DMS114 treated with DMSO at 0.1 percent for 48 hours (cell line): ENCODE results near the gene HMCN2.
"Not testable (repeated sequence)": the region's sequence is repeated elsewhere in the genome, so short reads cannot be mapped to it uniquely, and the experiment has no call there.

Experiments used
- DNase-seq: peaks from one replicate; lab custom pipeline; 2025; ENCODE audit not compliant: unreplicated experiment; lab: John Stamatoyannopoulos, UW

HMCN2 gene

DNA sequence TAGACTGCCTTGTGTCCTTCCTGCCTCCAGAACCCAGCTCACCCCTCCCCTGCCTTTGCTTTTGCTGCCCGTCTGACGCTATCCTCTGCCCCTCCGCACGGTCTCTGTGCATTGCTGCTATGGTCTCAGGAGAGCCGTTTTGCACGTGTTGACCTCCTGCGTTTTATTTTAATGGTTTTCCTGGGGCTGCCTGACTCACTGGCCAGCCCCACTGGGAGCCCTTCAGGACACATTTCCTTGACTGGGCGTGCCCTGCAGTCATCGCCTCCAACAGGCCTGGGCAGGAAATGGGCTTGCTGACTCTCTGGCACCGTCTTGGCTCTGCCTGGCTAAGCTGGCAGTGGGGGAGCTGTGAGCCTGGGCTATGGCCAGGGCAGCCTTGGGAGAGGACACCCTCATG, 161.3 kb downstream of the HMCN2 start:
- no peak for DNase-seq

DNA sequence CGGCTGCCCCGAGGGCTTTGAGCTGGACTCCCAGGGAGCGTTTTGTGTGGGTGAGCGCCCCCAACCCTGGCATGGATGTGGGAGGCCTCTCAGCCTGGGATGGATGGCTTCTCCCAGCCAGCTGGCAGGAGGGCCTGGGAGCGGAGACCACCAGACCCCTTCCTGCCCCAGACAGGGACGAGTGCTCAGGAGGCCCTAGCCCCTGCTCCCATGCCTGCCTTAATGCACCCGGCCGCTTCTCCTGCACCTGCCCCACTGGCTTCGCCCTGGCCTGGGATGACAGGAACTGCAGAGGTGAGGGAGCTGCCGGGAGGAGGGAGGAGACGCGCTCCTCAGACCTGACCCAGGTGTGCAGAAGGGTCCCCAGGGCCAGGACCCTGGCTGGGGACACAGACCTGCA, 161.8 kb downstream of the HMCN2 start:
- no peak for DNase-seq

DNA sequence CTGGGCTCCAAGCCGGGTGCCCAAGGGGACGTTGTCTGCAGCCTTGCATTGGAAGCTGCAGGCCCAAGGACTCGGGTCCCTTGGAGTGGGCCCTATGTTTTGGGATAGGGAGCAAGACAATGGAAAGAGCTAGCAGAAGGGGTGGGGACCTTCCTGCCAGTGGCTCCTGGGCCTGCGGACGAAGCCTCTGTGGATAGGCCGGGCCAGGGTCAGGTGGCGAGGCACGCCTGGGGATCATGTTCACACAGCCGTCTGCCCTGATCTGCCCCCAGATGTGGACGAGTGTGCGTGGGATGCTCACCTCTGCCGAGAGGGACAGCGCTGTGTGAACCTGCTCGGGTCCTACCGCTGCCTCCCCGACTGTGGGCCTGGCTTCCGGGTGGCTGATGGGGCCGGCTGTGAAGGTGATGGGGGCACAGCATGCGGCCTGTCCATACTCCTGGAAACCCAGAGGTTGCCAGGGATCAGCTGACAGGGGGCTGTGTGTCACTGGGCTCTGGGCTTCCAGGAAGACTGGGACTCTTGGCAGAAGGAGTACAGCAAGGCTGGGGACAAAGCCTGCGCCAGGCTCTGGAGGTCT, 162.6 kb downstream of the HMCN2 start:
- no peak for DNase-seq

DNA sequence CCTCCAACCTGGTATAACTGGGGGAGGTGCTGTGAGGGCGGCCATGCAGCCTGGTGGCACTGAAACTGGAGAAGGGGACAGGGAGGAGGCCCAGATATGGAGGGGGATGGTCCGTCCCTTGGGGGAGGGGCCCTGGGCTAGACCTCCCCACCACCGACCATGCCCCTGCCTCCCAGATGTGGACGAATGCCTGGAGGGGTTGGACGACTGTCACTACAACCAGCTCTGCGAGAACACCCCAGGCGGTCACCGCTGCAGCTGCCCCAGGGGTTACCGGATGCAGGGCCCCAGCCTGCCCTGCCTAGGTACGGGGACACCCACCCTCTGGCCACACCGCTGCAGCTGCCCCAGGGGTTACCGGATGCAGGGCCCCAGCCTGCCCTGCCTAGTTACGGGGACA, 163.8 kb downstream of the HMCN2 start:
- DNase-seq, result no peak

DNA sequence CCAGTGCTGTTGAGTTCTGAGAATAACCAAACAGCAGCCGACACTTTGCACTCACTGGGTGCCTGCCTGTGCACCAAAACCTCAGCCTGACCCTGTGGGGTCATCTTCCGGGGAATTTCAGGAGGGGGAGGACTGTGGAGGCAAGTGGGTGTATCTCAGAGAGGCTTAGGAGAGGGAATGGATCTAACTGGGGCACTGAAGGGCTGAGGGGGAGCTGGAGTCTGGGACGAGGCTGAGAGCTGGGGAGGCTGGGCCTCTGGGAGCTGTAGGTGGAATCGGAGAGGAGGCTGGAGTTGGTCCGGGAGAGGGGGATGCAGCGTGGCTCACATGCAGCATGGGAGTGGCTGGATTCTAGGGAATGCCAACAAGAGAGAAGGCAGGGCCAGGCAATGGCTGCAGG, 164.3 kb downstream of the HMCN2 start:
- no peak for DNase-seq

DNA sequence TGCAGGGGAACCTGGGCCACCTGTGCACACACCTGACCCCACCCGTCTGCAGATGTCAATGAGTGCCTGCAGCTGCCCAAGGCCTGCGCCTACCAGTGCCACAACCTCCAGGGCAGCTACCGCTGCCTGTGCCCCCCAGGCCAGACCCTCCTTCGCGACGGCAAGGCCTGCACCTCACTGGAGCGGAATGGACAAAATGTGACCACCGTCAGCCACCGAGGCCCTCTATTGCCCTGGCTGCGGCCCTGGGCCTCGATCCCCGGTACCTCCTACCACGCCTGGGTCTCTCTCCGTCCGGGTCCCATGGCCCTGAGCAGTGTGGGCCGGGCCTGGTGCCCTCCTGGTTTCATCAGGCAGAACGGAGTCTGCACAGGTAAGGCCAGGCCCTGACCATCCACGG, 164.7 kb downstream of the HMCN2 start:
- DNase-seq, result no peak

DNA sequence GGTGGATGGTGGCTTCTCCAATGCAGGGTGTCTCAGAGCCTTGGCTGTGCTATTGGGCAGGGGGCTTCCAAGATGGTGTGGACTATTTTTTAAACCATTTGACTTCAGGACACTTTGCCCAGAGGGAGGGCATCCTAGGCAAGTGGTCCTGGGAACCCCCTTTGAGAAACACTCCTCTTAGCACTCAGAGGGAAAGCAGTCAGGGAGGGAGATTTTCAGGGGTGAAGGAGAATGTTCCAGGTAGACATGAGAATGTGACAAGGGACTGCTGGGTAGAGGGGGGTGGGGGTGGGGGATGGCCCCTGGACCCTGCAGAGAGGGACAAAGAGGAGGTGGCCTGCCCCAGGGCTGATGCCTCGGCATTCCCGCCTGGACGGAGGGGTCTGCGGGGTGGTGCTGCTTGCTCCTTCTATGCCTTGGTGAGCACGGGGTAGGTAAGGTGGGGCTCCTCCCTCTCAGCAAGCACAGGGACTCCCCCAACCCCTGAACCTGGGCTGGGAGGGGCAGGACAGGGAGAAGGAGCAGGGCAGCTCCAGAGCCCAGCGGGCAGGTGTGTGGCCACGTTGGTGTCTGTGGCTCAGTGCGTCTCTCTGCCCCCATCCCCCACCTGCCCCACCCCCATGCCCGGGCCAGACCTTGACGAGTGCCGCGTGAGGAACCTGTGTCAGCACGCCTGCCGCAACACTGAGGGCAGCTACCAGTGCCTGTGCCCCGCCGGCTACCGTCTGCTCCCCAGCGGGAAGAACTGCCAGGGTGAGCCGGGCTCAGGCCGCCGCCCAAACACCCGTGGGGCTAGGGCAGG, 165.4 kb downstream of the HMCN2 start:
- DNase-seq, result no peak

DNA sequence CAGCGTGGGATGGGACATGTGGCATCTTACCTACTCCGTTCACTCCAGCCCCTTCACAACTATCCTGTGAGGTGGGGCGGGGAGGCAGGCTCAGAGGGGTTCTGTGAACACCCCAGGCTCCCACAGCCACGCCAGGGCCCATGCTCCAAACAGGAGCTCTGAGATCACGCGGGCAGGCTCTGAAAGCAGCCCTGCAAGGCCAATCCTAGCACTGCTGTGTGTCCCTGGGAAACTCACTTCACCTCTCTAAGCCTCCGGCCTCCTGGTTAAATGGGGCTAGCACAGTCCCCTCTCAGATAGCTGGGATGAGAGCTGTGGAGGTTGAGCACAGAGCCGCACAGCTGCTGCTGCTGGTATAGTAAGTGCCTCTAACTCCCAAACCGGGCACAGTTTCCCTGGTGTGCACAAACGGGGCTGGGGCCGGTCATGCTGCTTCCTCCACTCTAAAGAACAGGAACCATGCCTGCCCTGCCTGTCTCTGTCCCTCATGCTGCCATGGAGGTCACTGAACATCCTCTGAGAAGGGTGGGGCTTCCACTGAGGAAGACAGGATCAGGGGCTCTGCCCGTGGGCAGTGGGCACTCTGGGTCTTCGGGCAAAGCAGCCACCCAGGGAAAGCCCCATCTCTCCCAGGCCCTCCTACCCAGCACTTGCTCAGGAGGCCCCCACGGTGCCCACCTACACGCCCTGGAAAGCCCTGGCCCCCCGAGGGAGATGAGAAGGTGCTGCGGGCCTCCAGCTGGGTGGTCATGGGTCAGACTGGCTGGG, 166.2 kb downstream of the HMCN2 start:
- no peak for DNase-seq

DNA sequence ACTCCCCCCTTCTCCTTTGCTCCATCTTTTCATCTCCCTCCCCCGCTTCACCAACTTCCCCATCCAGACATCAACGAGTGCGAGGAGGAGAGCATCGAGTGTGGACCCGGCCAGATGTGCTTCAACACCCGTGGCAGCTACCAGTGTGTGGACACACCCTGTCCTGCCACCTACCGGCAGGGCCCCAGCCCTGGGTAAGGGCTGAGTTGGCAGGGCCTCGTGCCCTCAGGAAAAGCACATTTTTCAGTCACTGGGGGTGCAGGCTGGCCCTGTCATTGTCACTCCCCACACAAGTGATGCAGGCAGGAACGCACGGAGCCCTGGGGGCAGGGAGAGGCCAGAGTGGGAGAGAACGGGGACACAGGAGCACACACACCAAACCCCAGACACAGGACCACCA, 166.8 kb downstream of the HMCN2 start:
- no peak for DNase-seq

DNA sequence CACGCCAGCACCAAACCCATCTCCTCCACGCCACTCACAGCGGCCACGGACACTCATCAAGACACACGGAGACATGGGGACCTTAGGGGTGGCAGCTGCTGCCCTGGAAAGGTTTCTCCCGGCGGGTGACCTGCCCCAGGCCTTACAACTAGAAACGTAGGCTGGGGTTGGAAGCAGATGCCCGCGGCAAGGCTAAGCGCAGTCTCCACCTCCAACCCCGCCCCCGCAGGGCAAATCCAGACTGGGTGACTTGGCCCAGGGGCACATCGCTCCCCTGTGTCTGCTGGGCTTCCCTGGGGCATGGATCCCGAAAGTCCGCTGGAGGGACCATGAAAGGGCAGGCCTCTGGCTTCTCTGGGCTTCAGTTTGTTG, 167.2 kb downstream of the HMCN2 start:
- no peak for DNase-seq

DNA sequence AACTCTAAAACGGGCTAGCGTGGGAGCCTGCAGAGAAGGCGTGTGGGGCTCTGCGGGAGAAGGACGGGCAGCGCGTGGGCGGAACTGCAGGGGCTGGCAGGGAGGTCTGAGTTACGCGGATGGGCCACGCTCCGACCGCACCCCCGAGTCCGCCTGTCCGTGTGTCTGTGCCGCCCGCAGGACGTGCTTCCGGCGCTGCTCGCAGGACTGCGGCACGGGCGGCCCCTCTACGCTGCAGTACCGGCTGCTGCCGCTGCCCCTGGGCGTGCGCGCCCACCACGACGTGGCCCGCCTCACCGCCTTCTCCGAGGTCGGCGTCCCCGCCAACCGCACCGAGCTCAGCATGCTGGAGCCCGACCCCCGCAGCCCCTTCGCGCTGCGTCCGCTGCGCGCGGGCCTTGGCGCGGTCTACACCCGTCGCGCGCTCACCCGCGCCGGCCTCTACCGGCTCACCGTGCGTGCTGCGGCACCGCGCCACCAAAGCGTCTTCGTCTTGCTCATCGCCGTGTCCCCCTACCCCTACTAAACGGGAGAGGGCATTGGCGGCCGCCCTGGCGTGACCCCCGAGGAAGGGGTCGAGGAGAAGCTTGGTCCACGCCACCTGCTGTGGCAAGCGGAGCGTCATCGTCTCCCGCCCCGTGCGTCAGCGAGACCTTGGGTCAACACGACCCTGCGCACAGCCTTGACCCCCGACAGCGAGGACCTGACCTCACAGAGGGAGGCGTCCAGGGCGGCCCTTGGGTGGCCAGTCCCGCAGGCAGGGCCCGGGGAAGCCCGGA, 167.8 kb downstream of the HMCN2 start:
- no peak for DNase-seq

DNA sequence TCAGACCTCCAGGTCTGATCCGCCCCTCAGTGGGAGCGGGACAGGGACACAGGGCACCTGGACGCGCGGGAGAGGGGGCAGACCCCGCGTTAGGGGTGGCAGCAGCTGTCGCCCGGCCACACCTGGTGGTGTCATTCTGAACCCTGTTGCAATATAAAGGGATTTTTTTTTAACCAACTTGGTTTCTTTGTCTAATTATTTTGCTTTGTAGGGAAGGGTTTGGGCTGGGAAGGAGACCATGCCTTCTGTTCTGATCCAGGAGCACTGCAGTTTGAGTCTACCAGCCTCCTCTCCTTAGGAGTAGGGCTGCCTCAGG, 168.3 kb downstream of the HMCN2 start:
- DNase-seq, result no peak

DNA sequence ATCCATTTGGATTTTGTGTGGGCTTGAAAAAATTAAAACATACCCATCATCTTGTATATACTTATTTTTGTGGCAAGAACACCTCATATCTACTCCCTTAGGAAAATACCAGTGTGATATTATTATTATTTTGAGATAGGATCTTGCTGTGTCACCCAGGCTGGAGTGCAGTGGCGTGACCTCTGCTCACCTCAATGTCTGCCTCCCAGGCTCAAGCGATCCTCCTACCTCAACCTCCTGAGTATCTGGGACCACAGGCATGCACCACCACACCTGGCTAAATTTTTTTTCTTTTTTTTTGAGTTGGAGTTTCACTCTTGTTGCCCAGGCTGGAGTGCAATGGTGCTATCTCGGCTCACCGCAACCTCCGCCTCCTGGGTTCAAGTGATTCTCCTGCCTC, 169.1 kb downstream of the HMCN2 start:
- not testable (repeated sequence) for DNase-seq

DNA sequence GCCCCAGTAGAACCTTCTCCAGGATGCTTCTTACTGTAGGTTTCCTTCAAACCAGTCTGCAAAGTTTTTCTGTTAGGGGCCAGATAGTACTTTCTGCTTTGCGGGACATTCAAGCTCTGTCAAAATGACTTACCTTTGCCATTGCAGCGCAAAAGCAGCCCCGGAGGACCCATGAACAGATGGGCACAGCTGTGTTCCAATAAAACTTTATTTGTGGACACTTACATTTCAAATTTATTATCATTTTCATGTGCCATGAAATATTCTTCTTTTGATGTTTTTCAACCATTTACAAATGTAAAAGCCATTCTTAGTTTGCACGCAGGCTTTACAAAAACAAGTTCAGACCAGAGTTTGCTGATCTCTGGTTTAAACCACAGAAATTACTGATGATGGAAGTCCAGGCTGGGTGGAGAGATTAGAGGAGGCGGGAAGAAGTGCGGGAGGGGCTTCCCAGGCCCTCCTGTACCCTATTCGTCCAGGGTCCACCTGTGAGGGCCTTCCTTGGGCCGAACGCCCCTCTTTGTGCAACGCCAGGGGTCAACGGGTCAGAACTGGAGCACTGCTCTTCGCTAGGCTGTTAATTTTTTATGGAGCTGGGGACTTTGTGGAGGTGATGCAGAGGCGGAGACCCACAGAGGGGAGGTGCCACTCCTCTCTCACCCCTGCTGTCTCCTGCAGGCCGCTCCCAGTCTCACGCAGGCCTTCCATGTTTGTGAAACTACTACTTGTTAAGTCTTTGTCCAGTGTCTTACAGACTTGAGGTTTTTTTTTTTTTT, 171.6 kb downstream of the HMCN2 start:
- DNase-seq, result no peak

DNA sequence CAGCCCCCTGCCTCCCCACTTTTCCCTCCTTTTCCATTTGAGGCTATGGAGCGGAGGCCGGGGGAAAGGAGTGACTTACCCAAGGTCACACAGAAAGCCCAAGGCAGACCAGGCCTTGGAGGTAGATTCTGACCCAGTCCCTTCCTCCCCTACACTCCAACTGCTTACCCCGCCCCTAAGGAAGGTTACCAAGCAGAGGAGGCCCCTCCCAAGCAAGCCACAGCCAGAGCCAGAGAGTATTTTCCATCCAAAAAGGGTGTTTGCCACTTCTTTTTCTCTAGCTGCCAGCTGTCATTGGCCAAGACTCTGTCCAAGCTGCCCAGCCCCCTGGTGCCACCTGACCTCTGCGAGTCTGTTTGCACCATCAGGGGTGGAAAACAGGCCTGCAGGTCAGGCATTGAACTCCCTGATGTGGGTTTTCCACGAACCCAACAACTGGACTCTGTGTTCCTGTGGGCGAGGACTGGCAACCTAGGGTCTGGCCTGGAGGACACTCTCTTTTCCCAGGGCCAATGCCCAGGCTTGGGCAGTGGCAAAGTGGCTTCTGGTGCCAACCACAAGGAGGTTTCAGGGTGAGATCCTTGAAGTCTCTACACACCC, 172.9 kb downstream of the HMCN2 start:
- DNase-seq, result no peak

DNA sequence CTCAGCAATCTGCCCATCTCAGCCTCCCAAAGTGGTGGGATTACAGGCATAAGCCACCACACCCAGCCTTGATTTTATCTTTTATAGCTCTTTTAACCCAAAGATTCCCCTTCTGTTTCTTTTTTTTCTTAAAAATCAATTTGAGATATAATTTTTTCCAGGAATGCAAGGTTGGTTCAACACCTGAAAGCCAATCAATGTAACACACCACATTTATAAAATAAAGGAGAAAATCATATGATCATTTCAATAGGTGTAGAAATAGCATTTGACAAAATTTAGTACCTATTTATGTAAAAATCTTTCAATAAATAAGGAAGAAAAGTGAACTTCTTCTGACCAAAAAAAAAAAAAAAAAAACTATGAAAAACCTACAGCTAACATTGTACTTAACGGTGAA, 175.5 kb downstream of the HMCN2 start:
- no peak for DNase-seq

DNA sequence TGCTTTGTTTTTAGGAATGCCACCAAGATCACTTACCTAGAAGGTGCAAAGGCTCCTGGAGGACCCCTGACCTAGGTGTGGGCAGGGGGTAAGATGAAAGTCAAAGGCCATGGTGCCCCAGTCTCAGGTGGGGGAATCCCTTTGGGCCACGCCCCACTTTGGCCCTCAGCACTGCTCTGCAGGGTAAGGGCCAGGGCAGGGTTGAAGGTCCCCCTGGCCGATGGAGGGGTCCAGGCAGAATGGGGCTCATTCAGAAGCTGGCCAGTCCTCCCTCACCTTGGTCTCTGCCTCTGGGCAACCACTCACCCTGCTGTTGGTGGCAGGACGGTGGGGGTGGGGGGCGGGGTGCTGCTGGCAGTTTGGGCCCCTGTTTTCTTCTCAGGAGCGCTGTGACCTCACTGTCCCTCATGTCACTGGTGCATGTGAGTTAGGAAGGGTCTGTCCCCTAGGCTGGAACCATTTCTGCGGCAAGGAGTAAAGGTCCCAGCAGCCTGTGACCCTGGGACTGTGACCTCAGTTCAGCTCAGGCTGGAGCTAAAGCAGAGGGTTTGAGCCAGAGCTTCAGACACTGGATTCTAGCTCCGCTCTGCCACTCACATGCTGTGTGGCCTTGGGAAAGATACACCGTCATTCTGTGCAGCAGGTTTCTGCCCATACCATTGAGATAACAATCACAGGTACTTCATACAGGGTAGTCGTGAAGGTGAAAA, 177.3 kb downstream of the HMCN2 start:
- no peak for DNase-seq

DNA sequence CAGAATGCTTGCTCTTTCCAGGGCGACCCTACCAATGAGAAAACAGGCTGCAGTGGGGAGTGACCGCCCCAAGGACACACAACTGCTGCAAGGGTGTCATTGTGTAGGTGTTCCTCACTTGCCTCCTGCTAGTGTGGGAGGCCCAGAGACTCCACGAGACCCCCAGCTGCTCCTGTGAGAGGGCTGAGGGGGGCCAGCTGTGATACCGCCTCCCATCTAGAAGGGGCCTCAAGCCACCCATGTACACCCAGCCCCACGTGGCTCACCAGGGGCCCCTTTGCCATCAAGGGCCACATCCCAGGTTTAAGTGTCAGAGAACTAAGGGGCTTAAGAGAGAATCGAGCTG, 177.9 kb downstream of the HMCN2 start:
- DNase-seq, result no peak

DNA sequence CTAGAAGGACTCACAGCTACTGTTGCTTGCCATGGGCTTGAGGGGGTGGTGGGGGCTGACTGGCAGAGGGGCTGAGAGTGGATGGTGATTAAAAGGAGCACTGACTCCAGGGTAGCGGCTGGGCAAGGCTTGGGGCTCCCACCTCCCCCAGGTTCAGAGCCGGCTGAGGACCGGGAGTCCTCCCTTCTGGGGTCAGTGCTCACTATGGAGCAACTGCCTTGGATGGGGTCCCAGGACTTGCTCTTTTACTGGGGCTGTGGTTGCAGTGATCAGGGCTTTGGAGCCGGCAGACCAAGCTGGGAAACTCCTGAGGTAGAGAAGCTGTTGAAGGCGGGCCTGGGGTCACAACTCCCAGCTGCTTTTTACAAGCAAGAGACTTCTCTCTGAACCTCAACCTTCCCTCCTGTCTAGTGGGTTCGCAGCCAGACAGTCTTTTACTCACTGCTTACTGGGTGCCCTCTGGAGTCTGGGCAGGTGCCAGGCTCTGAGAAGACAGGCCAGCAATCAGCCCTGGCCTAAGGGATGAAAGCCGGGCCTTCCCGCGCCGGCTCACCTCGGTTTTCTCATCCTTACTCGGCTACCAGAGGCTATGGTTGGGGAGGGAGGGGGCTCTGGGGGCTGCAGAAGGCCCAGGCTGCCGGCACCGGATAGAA, 178.4 kb downstream of the HMCN2 start:
- DNase-seq, result no peak
